Neuronal stem cell (in vitro differentiated cells): ENCODE results near the gene DIO2.

Experiments used
- DNase-seq: peaks from one replicate; pipeline ENCODE4 v3.0.0-alpha.2; 2013; ENCODE audit warnings: low spot score
- H2AFZ ChIP-seq: one replicate; pipeline ENCODE4 v1.6.1; 2013; ENCODE audit warnings: mild to moderate bottlenecking, low read length, inconsistent platforms
- H2AK5ac ChIP-seq: 2 replicates; pipeline ENCODE4 v1.6.1; 2013; ENCODE audit warnings: low read depth, mild to moderate bottlenecking, inconsistent platforms, low read length, moderate library complexity, mixed read lengths
- H2BK120ac ChIP-seq: 2 replicates; pipeline ENCODE4 v1.6.1; 2013; ENCODE audit warnings: low read depth, mild to moderate bottlenecking, inconsistent platforms, low read length, moderate library complexity, mixed read lengths
- H2BK12ac ChIP-seq: one replicate; pipeline ENCODE4 v1.6.1; 2013; ENCODE audit warnings: low read length, inconsistent platforms
- H2BK15ac ChIP-seq: 2 replicates; pipeline ENCODE4 v1.6.1; 2013; ENCODE audit warnings: mild to moderate bottlenecking, low read length, inconsistent platforms, mixed read lengths
- H2BK5ac ChIP-seq: one replicate; pipeline ENCODE4 v1.6.1; 2013; ENCODE audit warnings: inconsistent platforms, mild to moderate bottlenecking, low read length, moderate library complexity
- H3K14ac ChIP-seq: one replicate; pipeline ENCODE4 v1.6.1; 2013; ENCODE audit warnings: low read length, inconsistent platforms
- H3K18ac ChIP-seq: 2 replicates; pipeline ENCODE4 v1.6.1; 2013; ENCODE audit warnings: low read length, inconsistent platforms
- H3K23ac ChIP-seq: 2 replicates; pipeline ENCODE4 v1.6.1; 2013; ENCODE audit warnings: low read depth, mild to moderate bottlenecking, mixed read lengths, low read length, inconsistent platforms; ENCODE audit not compliant: poor library complexity
- H3K27ac ChIP-seq: replicated peaks from 3 replicates; pipeline ENCODE4 v1.5.1; 2013; ENCODE audit warnings: low read length, inconsistent platforms
- H3K27me3 ChIP-seq, 3 experiments: 2 replicates each; pipeline ENCODE4 v1.6.1; 2013; ENCODE audit warnings: low read length in 3 of 3, mild to moderate bottlenecking in 2 of 3, inconsistent platforms in 1 of 3, low read depth in 1 of 3, mixed read lengths in 1 of 3, moderate library complexity in 1 of 3; ENCODE audit not compliant: control insufficient read depth in 3 of 3, insufficient read depth in 3 of 3
- H3K36me3 ChIP-seq, 2 donors: replicated peaks in 1 of 2; 2 replicates each; pipeline ENCODE4 v1.6.1; 2013; ENCODE audit warnings: low read length in 2 of 2; ENCODE audit not compliant: control insufficient read depth in 2 of 2, insufficient read depth in 2 of 2
- H3K4ac ChIP-seq: 2 replicates; pipeline ENCODE4 v1.6.1; 2013; ENCODE audit warnings: inconsistent platforms, mild to moderate bottlenecking, low read length, moderate library complexity
- H3K4me1 ChIP-seq, 2 donors: 1 replicate in 1 of 2; 2 replicates in 1 of 2; pipeline ENCODE4 v1.6.1; 2013; ENCODE audit warnings: low read length in 2 of 2, low read depth in 1 of 2; ENCODE audit not compliant: control insufficient read depth in 2 of 2, insufficient read depth in 1 of 2
- H3K4me2 ChIP-seq: one replicate; pipeline ENCODE4 v1.6.1; 2013; ENCODE audit warnings: mild to moderate bottlenecking, low read length, inconsistent platforms; ENCODE audit not compliant: insufficient read depth, poor library complexity, severe bottlenecking
- H3K4me3 ChIP-seq, 2 donors: 2 replicates each; pipeline ENCODE4 v1.5.1; 2013; ENCODE audit warnings: low read length in 2 of 2, mild to moderate bottlenecking in 2 of 2, inconsistent platforms in 1 of 2, moderate library complexity in 1 of 2
- H3K79me1 ChIP-seq: one replicate; pipeline ENCODE4 v1.6.1; 2013; ENCODE audit warnings: low read depth, mild to moderate bottlenecking, inconsistent platforms, low read length, moderate library complexity
- H3K9ac ChIP-seq: one replicate; pipeline ENCODE4 v1.6.1; 2013; ENCODE audit warnings: mild to moderate bottlenecking, low read depth, low read length, inconsistent platforms; ENCODE audit not compliant: poor library complexity
- H3K9me3 ChIP-seq, 2 donors: replicated peaks in 1 of 2; 2 replicates each; pipeline versions ENCODE3 to v1.6.1; 2013; ENCODE audit warnings: low read length in 2 of 2, mild to moderate bottlenecking in 2 of 2, inconsistent platforms in 1 of 2, low read depth in 1 of 2, mixed read lengths in 1 of 2, moderate library complexity in 1 of 2; ENCODE audit not compliant: control insufficient read depth in 2 of 2, insufficient read depth in 1 of 2
- H4K8ac ChIP-seq: one replicate; pipeline ENCODE4 v1.6.1; 2013; ENCODE audit warnings: low read depth, mild to moderate bottlenecking, inconsistent platforms, low read length, moderate library complexity
- H4K91ac ChIP-seq: one replicate; pipeline ENCODE4 v1.6.1; 2013; ENCODE audit warnings: low read length, low read depth, mild to moderate bottlenecking, inconsistent platforms; ENCODE audit not compliant: poor library complexity
- WGBS, 2 donors: extraction: QIAGEN DNeasy Blood & Tissue Kit; methylation state at CpG; one replicate each; pipeline ENCODE4 v1.1.7; 2013; ENCODE audit warnings: missing lambda C conversion rate in 2 of 2, mixed read lengths in 1 of 2; ENCODE audit not compliant: insufficient read length in 2 of 2, insufficient replicate concordance in 1 of 2; ENCODE audit errors: extremely low coverage in 2 of 2; 5-methylcytosine and 5-hydroxymethylcytosine counted together

DIO2 gene

GRCh38 chr14:80167793-80168448, 43.4 kb downstream of the DIO2 start:
- no peak for DNase-seq
- no peak overlapping the region for H4K8ac ChIP-seq
- H3K14ac ChIP-seq: no peak overlapping the region
- no peaks in the 10 kb centered on the region for H3K79me1 ChIP-seq
- H3K4me1 ChIP-seq: no peaks in the 10 kb centered on the region
- H3K23ac ChIP-seq: no peak overlapping the region
- no peak overlapping the region for H3K27ac ChIP-seq
- no peak overlapping the region for H2BK15ac ChIP-seq
- H3K4me3 ChIP-seq: no peak overlapping the region
- no peaks in the 10 kb centered on the region for H3K27me3 ChIP-seq
- no peak overlapping the region for H2AFZ ChIP-seq
- H2BK120ac ChIP-seq: no peak overlapping the region
- WGBS, 2 donors: no CpG with 5 or more reads among the region's 6 CpGs
- no peaks in the 10 kb centered on the region for H3K9me3 ChIP-seq
- H3K4ac ChIP-seq: no peak overlapping the region
- no peak overlapping the region for H2AK5ac ChIP-seq
- H2BK5ac ChIP-seq: no peak overlapping the region
- H3K4me2 ChIP-seq: no peak overlapping the region
- H2BK12ac ChIP-seq: no peak overlapping the region
- no peaks in the 10 kb centered on the region for H3K36me3 ChIP-seq
- H3K9ac ChIP-seq: no peak overlapping the region
- H4K91ac ChIP-seq: no peak overlapping the region
- no peak overlapping the region for H3K18ac ChIP-seq

DNA sequence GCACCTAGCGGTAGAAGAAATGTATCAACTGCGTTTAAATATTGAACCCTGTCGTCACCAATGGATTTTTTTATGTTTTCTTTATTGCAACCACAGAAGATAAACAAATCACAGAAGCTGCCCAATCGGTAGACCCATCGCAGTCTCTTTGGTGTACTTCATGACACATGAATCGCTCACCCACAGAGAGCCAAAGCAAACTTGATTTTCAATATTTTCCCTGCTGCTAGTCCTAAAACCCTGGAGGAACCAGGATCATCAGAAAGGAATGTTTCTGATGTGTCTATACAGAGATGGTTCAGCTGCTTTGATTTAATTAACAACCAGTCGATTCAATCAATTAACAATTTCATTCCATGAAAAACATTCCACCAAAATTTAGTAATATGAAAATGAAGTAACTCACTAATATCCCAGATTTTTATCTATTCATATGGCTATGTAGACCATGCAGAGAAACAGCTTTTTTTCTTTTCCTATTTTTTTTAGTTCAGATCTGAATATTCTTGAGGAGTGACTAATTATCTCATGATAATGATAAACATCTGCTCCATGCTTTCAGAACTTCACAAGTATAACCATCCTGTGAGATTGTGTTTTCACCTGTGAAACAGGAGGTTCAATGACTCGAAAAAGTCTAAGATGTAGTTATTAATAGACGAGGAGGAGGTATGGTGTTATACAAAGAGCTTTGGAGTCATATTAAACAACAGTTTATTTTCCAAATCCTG, 46.1 kb downstream of the DIO2 start:
- H4K91ac ChIP-seq: no peak overlapping the region
- no peak overlapping the region for H3K4me3 ChIP-seq
- H3K79me1 ChIP-seq: no peaks in the 10 kb centered on the region

DNA sequence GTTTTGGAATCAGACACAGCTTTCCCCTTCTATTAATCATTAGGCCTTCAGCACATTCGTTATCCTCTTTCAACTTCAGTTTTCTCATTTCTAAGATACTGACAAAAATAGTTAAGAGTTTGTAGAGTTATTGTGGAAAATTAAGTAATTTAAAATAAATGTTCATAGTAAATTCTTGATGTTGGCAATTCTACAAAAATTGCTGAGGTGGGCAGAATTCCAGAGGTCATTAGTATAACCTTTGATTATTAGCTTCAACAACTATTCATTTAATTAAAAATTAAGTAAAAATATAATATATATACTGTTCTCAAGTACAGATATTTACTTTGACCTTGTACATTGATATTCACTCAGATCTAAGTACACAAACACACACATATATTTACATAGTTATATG, 58.5 kb downstream of the DIO2 start:
- Histone ChIP-seq H3K9ac (no peak overlapping the region), H3K27ac (no peak overlapping the region), H3K4ac (no peak overlapping the region), H3K4me2 (no peak overlapping the region), H3K4me1 (no peaks in the 10 kb centered on the region), H2BK5ac (no peak overlapping the region), H2AK5ac (no peak overlapping the region), H3K27me3 (no peaks in the 10 kb centered on the region), H2BK15ac (no peak overlapping the region), H2BK12ac (no peak overlapping the region), H4K91ac (no peak overlapping the region), H2AFZ (no peak overlapping the region), H2BK120ac (no peak overlapping the region), H3K4me3 (no peak overlapping the region), H3K23ac (no peak overlapping the region), H3K36me3 (no peaks in the 10 kb centered on the region), H4K8ac (no peak overlapping the region), H3K14ac (no peak overlapping the region), H3K18ac (no peak overlapping the region), H3K9me3 (no peaks in the 10 kb centered on the region), H3K79me1 (no peaks in the 10 kb centered on the region)
- no CpG with 5 or more reads among the region's 1 CpG for WGBS, 2 donors
- DNase-seq: no peak

More for the DNA sequence above, 46.1 kb downstream of the DIO2 start:
- no peak overlapping the region for H3K18ac ChIP-seq
- H2BK120ac ChIP-seq: no peak overlapping the region
- H4K8ac ChIP-seq: no peak overlapping the region
- H3K14ac ChIP-seq: no peak overlapping the region
- H3K27me3 ChIP-seq: no peaks in the 10 kb centered on the region
- H2BK5ac ChIP-seq: no peak overlapping the region
- H3K4ac ChIP-seq: no peak overlapping the region
- no peak overlapping the region for H3K23ac ChIP-seq
- no peaks in the 10 kb centered on the region for H3K4me1 ChIP-seq
- no peak overlapping the region for H3K4me2 ChIP-seq
- WGBS, 2 donors: no CpG with 5 or more reads among the region's 9 CpGs
- no peaks in the 10 kb centered on the region for H3K36me3 ChIP-seq
- no peak overlapping the region for H3K27ac ChIP-seq
- H3K9ac ChIP-seq: no peak overlapping the region
- no peaks in the 10 kb centered on the region for H3K9me3 ChIP-seq
- H2AK5ac ChIP-seq: no peak overlapping the region
- H2BK12ac ChIP-seq: no peak overlapping the region
- H2BK15ac ChIP-seq: no peak overlapping the region
- no peak overlapping the region for H2AFZ ChIP-seq
- no peak for DNase-seq

- Histone ChIP-seq H3K14ac (no peak overlapping the region), H2BK15ac (no peak overlapping the region), H3K4me3 (no peak overlapping the region), H3K9me3 (no peaks in the 10 kb centered on the region), H3K18ac (no peak overlapping the region), H3K4ac (no peak overlapping the region), H3K27me3 (no peaks in the 10 kb centered on the region), H2BK120ac (no peak overlapping the region), H2AFZ (no peak overlapping the region), H3K9ac (no peak overlapping the region), H4K8ac (no peak overlapping the region), H3K4me1 (no peaks in the 10 kb centered on the region), H2AK5ac (no peak overlapping the region), H3K4me2 (no peak overlapping the region), H4K91ac (no peak overlapping the region), H3K23ac (no peak overlapping the region), H3K36me3 (no peaks in the 10 kb centered on the region), H3K79me1 (no peaks in the 10 kb centered on the region), H2BK5ac (no peak overlapping the region), H3K27ac (no peak overlapping the region), H2BK12ac (no peak overlapping the region)
- DNase-seq: no peak
Measured at GRCh38 chr14:80152166-80152565, 59.1 kb downstream of the DIO2 start.
